Hepatocyte (in vitro differentiated cells): ENCODE results near the gene RREB1. TPM values are rescaled to one million over a fixed set of nuclear protein-coding genes. Genes with fewer than 3 reads are reported as not detected.

Source experiments
- DNase-seq: peaks from one replicate; pipeline ENCODE4 v3.0.0-alpha.2; 2016; ENCODE audit warnings: low spot score
- H2AFZ ChIP-seq: fragments of 200-600 bp; sonication (generic); 2 replicates; pipeline ENCODE4 v1.6.0; 2016; ENCODE audit warnings: antibody characterized with exemption, mild to moderate bottlenecking
- H3K27ac ChIP-seq: fragments of 200-600 bp; sonication (generic); 2 replicates; pipeline ENCODE4 v1.5.1; 2016; ENCODE audit warnings: mild to moderate bottlenecking
- H3K27me3 ChIP-seq: fragments of 200-600 bp; sonication (generic); 2 replicates; pipeline ENCODE4 v1.6.1; 2016
- H3K36me3 ChIP-seq: fragments of 200-600 bp; sonication (generic); replicated peaks from 2 replicates; pipeline ENCODE4 v1.5.1; 2016; ENCODE audit warnings: low read depth; ENCODE audit not compliant: insufficient read depth
- H3K4me1 ChIP-seq: fragments of 200-600 bp; sonication (generic); 2 replicates; pipeline ENCODE4 v1.5.1; 2016; ENCODE audit warnings: mild to moderate bottlenecking, moderate library complexity; ENCODE audit not compliant: insufficient read depth
- H3K4me2 ChIP-seq: fragments of 200-600 bp; sonication (generic); 2 replicates; pipeline ENCODE4 v1.6.0; 2016
- H3K4me3 ChIP-seq: fragments of 200-600 bp; sonication (generic); 2 replicates; pipeline ENCODE4 v1.5.1; 2016; ENCODE audit warnings: mild to moderate bottlenecking
- H3K79me2 ChIP-seq: fragments of 200-600 bp; sonication (generic); 2 replicates; pipeline ENCODE4 v1.6.0; 2017; ENCODE audit warnings: mild to moderate bottlenecking
- H3K9me2 ChIP-seq: fragments of 200-600 bp; sonication (generic); replicated peaks from 2 replicates; pipeline ENCODE4 v1.6.0; 2017; ENCODE audit warnings: mild to moderate bottlenecking; ENCODE audit not compliant: insufficient read depth
- H3K9me3 ChIP-seq: fragments of 200-600 bp; sonication (generic); 2 replicates; pipeline ENCODE4 v1.5.1; 2016; ENCODE audit warnings: low read depth, mild to moderate bottlenecking
- H4K20me1 ChIP-seq: fragments of 200-600 bp; sonication (generic); 2 replicates; pipeline ENCODE4 v1.6.0; 2016; ENCODE audit warnings: mild to moderate bottlenecking; ENCODE audit not compliant: insufficient read depth, poor library complexity, severe bottlenecking
- EZH2 ChIP-seq: fragments of 200-600 bp; sonication (generic); IDR thresholded peaks from 2 replicates; pipeline ENCODE4 v1.6.1; 2016; ENCODE audit warnings: antibody characterized with exemption, mild to moderate bottlenecking, borderline replicate concordance
- EZH2phosphoT487 ChIP-seq: fragments of 200-600 bp; sonication (generic); IDR thresholded peaks from one replicate; pipeline ENCODE4 v1.6.1; 2018; ENCODE audit warnings: antibody characterized with exemption, mild to moderate bottlenecking, low read depth, moderate library complexity; ENCODE audit not compliant: unreplicated experiment, severe bottlenecking
- WGBS: methylation state at CpG from one replicate; pipeline ENCODE4 v1.1.6; 2016; ENCODE audit warnings: low lambda C conversion rate; ENCODE audit errors: missing lambda C conversion rate; 5-methylcytosine and 5-hydroxymethylcytosine counted together
- polyA plus RNA-seq: library from polyadenylated mRNA; unstranded; fragments of >200 nt; fragmentation: Nextera tagmentation; extraction: Ambion mirVana; gene quantifications from 2 replicates; pipeline ENCODE4 v1.2.1, GENCODE V29; 2016
- total RNA-seq: library from RNA; depleted of rRNA; stranded (reverse); fragments of >200 nt; gene quantifications from 2 replicates; pipeline ENCODE4 v1.2.3, GENCODE V29; 2014
- TF ChIP-seq, protein P1 (sequence below): fragments of 200-600 bp; sonication (generic); IDR thresholded peaks from 2 replicates; pipeline ENCODE4 v1.5.1; 2016; ENCODE audit warnings: antibody characterized with exemption, mild to moderate bottlenecking; ENCODE audit not compliant: poor library complexity

The RREB1 gene
- total and polyA plus RNA-seq, 2 experiments from 2014 or later = 15.2 to 28.7 TPM

DNA sequence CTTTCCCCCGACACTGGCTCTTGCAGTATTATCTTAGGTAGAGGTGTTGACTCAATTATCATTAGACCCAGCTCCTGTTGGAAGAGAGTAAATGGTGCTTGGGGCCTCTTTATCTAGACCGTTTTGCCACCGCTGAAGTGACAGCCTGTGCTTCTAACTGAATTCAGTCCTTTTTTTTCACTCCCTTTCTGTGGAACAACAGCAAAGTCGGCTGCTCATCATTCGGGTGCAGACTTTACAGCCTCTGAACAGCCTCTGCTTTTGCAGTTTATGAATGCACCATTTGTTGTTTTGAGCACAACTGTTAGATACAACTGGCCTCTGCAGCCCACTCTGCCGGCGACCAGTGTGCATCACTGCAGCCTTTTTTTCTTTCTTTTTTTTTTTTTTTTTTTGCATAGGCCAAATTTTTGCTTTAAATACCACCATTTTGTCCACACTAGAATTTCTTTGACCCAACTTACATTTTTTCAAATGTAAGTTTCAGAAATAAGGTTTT is 35.8 kb downstream of the RREB1 start:
- Histone ChIP-seq H3K27ac (peak overlapping the region; percentile 99), H3K36me3 (no peaks in the 10 kb centered on the region), H3K79me2 (peaks cover 91% of the 10 kb centered on the region), H3K27me3 (no peaks in the 10 kb centered on the region), H4K20me1 (no peaks in the 10 kb centered on the region), H3K9me2 (no peaks in the 10 kb centered on the region), H3K4me2 (peak overlapping the region; percentile 58), H3K9me3 (no peaks in the 10 kb centered on the region), H3K4me3 (no peak overlapping the region), H3K4me1 (peaks cover 71% of the 10 kb centered on the region), H2AFZ (no peak overlapping the region)
- peak; percentile 61 for DNase-seq
- TF ChIP-seq, protein P1, sequence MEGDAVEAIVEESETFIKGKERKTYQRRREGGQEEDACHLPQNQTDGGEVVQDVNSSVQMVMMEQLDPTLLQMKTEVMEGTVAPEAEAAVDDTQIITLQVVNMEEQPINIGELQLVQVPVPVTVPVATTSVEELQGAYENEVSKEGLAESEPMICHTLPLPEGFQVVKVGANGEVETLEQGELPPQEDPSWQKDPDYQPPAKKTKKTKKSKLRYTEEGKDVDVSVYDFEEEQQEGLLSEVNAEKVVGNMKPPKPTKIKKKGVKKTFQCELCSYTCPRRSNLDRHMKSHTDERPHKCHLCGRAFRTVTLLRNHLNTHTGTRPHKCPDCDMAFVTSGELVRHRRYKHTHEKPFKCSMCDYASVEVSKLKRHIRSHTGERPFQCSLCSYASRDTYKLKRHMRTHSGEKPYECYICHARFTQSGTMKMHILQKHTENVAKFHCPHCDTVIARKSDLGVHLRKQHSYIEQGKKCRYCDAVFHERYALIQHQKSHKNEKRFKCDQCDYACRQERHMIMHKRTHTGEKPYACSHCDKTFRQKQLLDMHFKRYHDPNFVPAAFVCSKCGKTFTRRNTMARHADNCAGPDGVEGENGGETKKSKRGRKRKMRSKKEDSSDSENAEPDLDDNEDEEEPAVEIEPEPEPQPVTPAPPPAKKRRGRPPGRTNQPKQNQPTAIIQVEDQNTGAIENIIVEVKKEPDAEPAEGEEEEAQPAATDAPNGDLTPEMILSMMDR = peak; percentile 44
- TF ChIP-seq EZH2 = no peak
- no peak for TF ChIP-seq EZH2phosphoT487
- 20% methylated on average over 7 of the region's 7 CpGs for WGBS

DNA sequence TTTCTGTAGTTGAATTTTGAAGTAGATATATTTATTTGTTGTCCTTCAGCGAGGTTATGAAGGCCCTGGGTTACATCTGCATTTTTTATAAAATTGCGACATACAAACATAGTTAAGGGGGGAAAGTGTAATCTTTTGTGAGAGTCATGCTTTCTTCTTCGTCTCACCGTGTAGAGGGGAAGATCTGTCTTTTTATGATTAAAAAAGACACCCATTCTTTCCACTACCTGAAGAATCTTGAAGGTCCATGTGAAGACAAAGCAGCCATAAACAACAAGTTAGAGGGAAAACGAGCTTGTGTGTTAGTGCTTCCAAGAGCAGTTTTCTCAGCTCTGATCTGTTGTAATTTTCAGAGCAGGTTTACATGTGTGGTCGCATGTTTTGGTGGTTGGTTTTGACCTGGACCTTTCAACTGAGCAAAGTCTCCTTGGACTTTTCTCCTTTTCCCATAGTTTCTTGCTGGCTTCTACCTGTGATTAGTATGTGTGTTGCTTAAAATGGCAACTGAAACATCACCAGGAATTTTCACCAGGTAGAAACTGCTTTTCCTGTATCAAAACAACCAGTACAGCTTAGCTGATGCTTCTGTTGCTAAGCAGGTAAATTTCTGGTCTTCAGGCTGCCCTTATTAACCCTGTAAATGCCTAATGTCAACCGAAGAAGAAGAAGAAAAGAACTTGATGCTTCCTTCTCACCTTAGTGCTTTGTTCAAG is 37.3 kb downstream of the RREB1 start:
- H3K27me3 ChIP-seq = no peaks in the 10 kb centered on the region
- H3K4me3 ChIP-seq = no peak overlapping the region
- H2AFZ ChIP-seq = no peak overlapping the region
- no peak for DNase-seq
- peak overlapping the region; percentile 99 for H3K27ac ChIP-seq
- H3K9me2 ChIP-seq = no peaks in the 10 kb centered on the region
- no peaks in the 10 kb centered on the region for H3K9me3 ChIP-seq
- H3K4me2 ChIP-seq = peak overlapping the region; percentile 61
- peaks cover 96% of the 10 kb centered on the region for H3K79me2 ChIP-seq
- H4K20me1 ChIP-seq = no peaks in the 10 kb centered on the region
- 43% methylated on average over 7 of the region's 7 CpGs for WGBS
- peaks cover 67% of the 10 kb centered on the region for H3K4me1 ChIP-seq
- no peaks in the 10 kb centered on the region for H3K36me3 ChIP-seq
- no peak for TF ChIP-seq EZH2

DNA sequence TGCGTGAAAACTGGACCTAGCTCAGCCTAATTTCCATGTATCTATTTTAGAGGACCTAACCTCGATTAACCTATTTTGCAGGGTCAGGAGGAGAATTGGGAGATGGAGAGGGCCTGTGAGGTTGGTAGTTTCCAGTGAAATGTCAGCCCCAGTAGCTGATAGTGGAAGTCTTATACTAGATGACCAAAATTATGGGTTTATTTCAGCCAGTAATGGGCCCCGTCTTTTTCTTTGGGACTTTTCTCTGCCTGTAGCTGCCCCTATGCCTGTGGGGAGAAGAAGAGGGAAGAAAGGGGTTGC is 37.8 kb downstream of the RREB1 start:
- H2AFZ ChIP-seq = no peak overlapping the region
- H3K4me3 ChIP-seq = no peak overlapping the region
- H3K27ac ChIP-seq = peak overlapping the region; percentile 99
- peak overlapping the region; percentile 61 for H3K4me2 ChIP-seq
- H3K9me2 ChIP-seq = no peaks in the 10 kb centered on the region
- H3K79me2 ChIP-seq = peaks cover 96% of the 10 kb centered on the region
- no peaks in the 10 kb centered on the region for H3K27me3 ChIP-seq
- H3K36me3 ChIP-seq = no peaks in the 10 kb centered on the region
- TF ChIP-seq, protein P1 = no peak
- TF ChIP-seq EZH2phosphoT487 (no peak), EZH2 (no peak)
- peaks cover 62% of the 10 kb centered on the region for H3K4me1 ChIP-seq
- no peaks in the 10 kb centered on the region for H3K9me3 ChIP-seq
- no peak for DNase-seq
- 62% methylated on average over 3 of the region's 3 CpGs for WGBS
- no peaks in the 10 kb centered on the region for H4K20me1 ChIP-seq

DNA sequence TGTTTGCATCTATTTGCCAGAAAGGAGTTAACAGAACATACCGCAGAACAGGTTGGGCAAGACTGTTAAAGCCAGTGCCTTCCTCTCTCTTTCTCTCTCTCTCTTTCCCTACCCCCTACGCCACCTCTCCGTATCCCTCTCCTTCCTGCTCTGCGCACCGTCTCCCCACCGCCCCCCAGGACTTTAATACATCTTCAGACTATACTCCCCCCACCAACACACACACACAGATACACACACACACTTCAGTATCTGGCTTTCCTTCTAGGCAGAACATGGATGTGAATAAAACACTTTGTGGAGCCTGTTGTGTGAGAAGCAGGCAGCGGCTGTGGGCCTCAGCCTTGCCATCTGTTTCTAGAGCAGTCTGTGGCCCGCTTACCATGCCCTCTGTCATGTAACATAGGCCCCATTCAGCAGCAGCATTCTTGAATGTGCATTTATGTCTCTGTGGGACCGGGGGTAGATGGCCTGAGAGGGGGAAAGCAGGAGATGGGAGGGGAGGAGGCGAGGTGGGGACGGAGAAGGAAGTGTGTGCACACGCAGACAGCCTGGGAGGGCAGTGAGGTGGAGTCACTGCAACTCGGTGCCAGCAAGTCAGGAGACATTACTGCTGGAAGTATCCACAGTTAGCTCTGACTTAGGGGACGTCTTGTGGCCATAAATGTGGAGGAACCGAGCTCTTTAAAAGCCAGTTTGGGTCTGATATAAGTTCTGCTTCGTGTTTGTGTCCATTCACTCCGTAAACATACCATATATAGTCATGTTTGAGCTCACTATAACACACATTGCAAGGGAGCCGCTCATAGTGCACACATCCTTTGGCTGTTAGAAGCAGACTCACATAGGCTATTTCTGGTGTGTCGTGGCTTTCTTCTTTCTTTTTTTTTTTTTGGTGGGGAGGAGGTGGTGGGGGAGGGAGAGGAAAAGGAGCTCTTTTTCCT is 38.4 kb downstream of the RREB1 start:
- peak overlapping the region; percentile 61 for H3K4me2 ChIP-seq
- no peaks in the 10 kb centered on the region for H3K36me3 ChIP-seq
- H3K79me2 ChIP-seq = peaks cover 99% of the 10 kb centered on the region
- TF ChIP-seq, protein P1 = no peak
- no peak for TF ChIP-seq EZH2phosphoT487
- no peak for TF ChIP-seq EZH2
- H2AFZ ChIP-seq = no peak overlapping the region
- no peaks in the 10 kb centered on the region for H4K20me1 ChIP-seq
- peak; percentile 56 for DNase-seq
- H3K27ac ChIP-seq = peak overlapping the region; percentile 99
- H3K9me3 ChIP-seq = no peaks in the 10 kb centered on the region
- 34% methylated on average over 19 of the region's 19 CpGs for WGBS
- H3K27me3 ChIP-seq = no peaks in the 10 kb centered on the region
- no peaks in the 10 kb centered on the region for H3K9me2 ChIP-seq
- peaks cover 64% of the 10 kb centered on the region for H3K4me1 ChIP-seq
- H3K4me3 ChIP-seq = no peak overlapping the region
